Glutamatergic neuron (in vitro differentiated cells): ENCODE measurements around the gene IFT22. TPM values are rescaled to one million over a fixed set of nuclear protein-coding genes. Genes with fewer than 3 reads are reported as not detected.
"Not testable (repeated sequence)": the region's sequence is repeated elsewhere in the genome, so short reads cannot be mapped to it uniquely, and the experiment has no call there.

Source experiments
- DNase-seq: peaks from one replicate; pipeline ENCODE4 v3.0.0; 2022
- H3K27ac Mint-ChIP-seq: one replicate; pipeline ENCODE4 v1.8.0; 2020; ENCODE audit warnings: mild to moderate bottlenecking, mixed read lengths, inconsistent platforms; ENCODE audit not compliant: unreplicated experiment
- H3K27me3 Mint-ChIP-seq: one replicate; pipeline ENCODE4 v1.8.0; 2020; ENCODE audit warnings: mild to moderate bottlenecking, moderate library complexity, mixed read lengths, inconsistent platforms; ENCODE audit not compliant: unreplicated experiment
- H3K36me3 Mint-ChIP-seq: one replicate; pipeline ENCODE4 v1.8.0; 2020; ENCODE audit warnings: mild to moderate bottlenecking, mixed read lengths, inconsistent platforms; ENCODE audit not compliant: unreplicated experiment
- H3K4me1 Mint-ChIP-seq: one replicate; pipeline ENCODE4 v1.8.0; 2020; ENCODE audit warnings: mild to moderate bottlenecking, low read depth, mixed read lengths, inconsistent platforms; ENCODE audit not compliant: unreplicated experiment
- H3K4me3 Mint-ChIP-seq: one replicate; pipeline ENCODE4 v1.8.0; 2020; ENCODE audit warnings: mild to moderate bottlenecking, mixed read lengths, inconsistent platforms; ENCODE audit not compliant: unreplicated experiment
- H3K9me3 Mint-ChIP-seq: one replicate; pipeline ENCODE4 v1.8.0; 2020; ENCODE audit warnings: mild to moderate bottlenecking, moderate library complexity, mixed read lengths, inconsistent platforms; ENCODE audit not compliant: unreplicated experiment
- total RNA-seq: library from RNA; stranded (reverse); fragmentation: NEBNext Ultra II Directional; extraction: Animal tissue kit (Norgen Biotek cat#: 25700); gene quantifications from one replicate; pipeline ENCODE4 v1.2.1, GENCODE V29; 2021; ENCODE audit not compliant: unreplicated experiment
- TF ChIP-seq, protein P1 (sequence below): fragments of 200-600 bp; sonication (generic); IDR thresholded peaks from one replicate; pipeline ENCODE4 v1.5.0; 2021; ENCODE audit not compliant: partially characterized antibody, unreplicated experiment

IFT22 gene
- total RNA-seq, 1 donor from 2014 or later = 20.9 TPM

- H3K27me3 Mint-ChIP-seq = peaks cover 14% of the 10 kb centered on the region
- H3K4me1 Mint-ChIP-seq = no peaks in the 10 kb centered on the region
- peaks cover 2% of the 10 kb centered on the region for H3K9me3 Mint-ChIP-seq
- no peaks in the 10 kb centered on the region for H3K36me3 Mint-ChIP-seq
- no peak overlapping the region for H3K4me3 Mint-ChIP-seq
- DNase-seq = no peak
- no peak overlapping the region for H3K27ac Mint-ChIP-seq
- TF ChIP-seq, protein P1, sequence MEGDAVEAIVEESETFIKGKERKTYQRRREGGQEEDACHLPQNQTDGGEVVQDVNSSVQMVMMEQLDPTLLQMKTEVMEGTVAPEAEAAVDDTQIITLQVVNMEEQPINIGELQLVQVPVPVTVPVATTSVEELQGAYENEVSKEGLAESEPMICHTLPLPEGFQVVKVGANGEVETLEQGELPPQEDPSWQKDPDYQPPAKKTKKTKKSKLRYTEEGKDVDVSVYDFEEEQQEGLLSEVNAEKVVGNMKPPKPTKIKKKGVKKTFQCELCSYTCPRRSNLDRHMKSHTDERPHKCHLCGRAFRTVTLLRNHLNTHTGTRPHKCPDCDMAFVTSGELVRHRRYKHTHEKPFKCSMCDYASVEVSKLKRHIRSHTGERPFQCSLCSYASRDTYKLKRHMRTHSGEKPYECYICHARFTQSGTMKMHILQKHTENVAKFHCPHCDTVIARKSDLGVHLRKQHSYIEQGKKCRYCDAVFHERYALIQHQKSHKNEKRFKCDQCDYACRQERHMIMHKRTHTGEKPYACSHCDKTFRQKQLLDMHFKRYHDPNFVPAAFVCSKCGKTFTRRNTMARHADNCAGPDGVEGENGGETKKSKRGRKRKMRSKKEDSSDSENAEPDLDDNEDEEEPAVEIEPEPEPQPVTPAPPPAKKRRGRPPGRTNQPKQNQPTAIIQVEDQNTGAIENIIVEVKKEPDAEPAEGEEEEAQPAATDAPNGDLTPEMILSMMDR = no peak
Observed at GRCh38 chr7:101277155-101277554, 44.5 kb downstream of the IFT22 start.

DNA sequence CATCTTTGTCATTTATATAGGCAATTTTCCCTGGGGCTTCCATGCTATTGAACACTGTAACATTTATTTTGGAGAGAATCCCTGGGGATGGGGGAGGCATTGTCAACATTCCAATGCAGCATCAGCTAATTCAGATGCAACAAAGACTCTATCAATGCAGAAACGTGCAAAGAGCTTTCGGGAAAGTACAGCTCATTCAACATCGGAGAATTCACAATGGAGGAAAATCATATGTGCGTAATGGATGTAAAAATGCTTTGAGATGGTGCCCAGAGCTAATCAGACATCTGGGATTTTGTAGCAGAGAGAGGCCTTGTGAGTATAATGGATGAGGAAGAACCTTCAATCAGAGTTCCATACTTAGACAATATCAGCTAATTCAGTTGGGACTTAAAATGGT lies 48.4 kb downstream of the IFT22 start:
- Mint-ChIP-seq H3K36me3 (no peaks in the 10 kb centered on the region), H3K4me1 (no peaks in the 10 kb centered on the region), H3K4me3 (no peak overlapping the region), H3K27me3 (peaks cover 6% of the 10 kb centered on the region), H3K9me3 (peaks cover 2% of the 10 kb centered on the region), H3K27ac (no peak overlapping the region)
- no peak for DNase-seq
- TF ChIP-seq, protein P1 = no peak

DNA sequence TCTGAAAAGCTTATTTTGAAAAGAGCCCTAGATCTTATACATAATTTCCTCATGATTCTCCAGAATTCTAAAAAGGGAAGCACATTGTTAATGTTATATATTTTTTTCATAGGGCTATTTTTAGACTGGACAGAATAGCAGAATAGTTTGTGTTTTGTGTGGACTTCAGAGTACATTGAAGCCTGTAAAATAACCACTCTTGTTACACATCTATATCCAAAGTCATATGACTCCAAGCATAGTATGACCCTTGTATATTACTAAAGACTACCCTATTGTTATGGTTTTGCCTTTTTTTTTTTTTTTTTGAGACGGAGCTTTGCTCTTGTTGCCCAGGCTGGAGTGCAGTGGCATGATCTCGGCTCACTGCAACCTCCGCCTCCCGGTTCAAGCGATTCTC lies 50.6 kb downstream of the IFT22 start:
- H3K27me3 Mint-ChIP-seq = no peaks in the 10 kb centered on the region
- TF ChIP-seq, protein P1 = no peak
- no peak overlapping the region for H3K4me3 Mint-ChIP-seq
- H3K9me3 Mint-ChIP-seq = peaks cover 2% of the 10 kb centered on the region
- H3K36me3 Mint-ChIP-seq = no peaks in the 10 kb centered on the region
- no peak overlapping the region for H3K27ac Mint-ChIP-seq
- no peak for DNase-seq
- no peaks in the 10 kb centered on the region for H3K4me1 Mint-ChIP-seq

GRCh38 chr7:101269664-101270063 lies 51.9 kb downstream of the IFT22 start:
- Mint-ChIP-seq H3K27me3 (no peaks in the 10 kb centered on the region), H3K4me1 (no peaks in the 10 kb centered on the region), H3K27ac (no peak overlapping the region), H3K9me3 (peaks cover 2% of the 10 kb centered on the region), H3K4me3 (no peak overlapping the region), H3K36me3 (no peaks in the 10 kb centered on the region)
- DNase-seq = no peak
- TF ChIP-seq, protein P1 = no peak

GRCh38 chr7:101265622-101266516 lies 55.7 kb downstream of the IFT22 start:
- Mint-ChIP-seq H3K4me1 (no peaks in the 10 kb centered on the region), H3K36me3 (no peaks in the 10 kb centered on the region), H3K27me3 (no peaks in the 10 kb centered on the region), H3K4me3 (no peak overlapping the region), H3K27ac (no peak overlapping the region), H3K9me3 (peaks cover 2% of the 10 kb centered on the region)
- TF ChIP-seq, protein P1 = no peak
- DNase-seq = no peak

GRCh38 chr7:101264102-101264706 lies 57.4 kb downstream of the IFT22 start:
- H3K36me3 Mint-ChIP-seq, H3K9me3 Mint-ChIP-seq, H3K4me3 Mint-ChIP-seq, H3K27me3 Mint-ChIP-seq, H3K27ac Mint-ChIP-seq, H3K4me1 Mint-ChIP-seq, DNase-seq: not testable (repeated sequence)
